Type B pancreatic cell (in vitro differentiated cells): ENCODE measurements around the gene MYO5A. TPM values are rescaled to one million over a fixed set of nuclear protein-coding genes. Genes with fewer than 3 reads are reported as not detected.

ENCODE experiments used
- DNase-seq: peaks from one replicate; pipeline ENCODE4 v3.0.0; 2021; ENCODE audit warnings: mixed read lengths; ENCODE audit not compliant: unreplicated experiment; ENCODE audit errors: extremely low spot score
- H3K27ac Mint-ChIP-seq: 2 replicates; pipeline ENCODE4 v1.8.0; 2021; ENCODE audit warnings: mild to moderate bottlenecking, mixed read lengths
- H3K27me3 Mint-ChIP-seq: 2 replicates; pipeline ENCODE4 v1.8.0; 2021; ENCODE audit warnings: mixed read lengths
- H3K36me3 Mint-ChIP-seq: 2 replicates; pipeline ENCODE4 v1.8.0; 2021; ENCODE audit warnings: mixed read lengths
- H3K4me1 Mint-ChIP-seq: one replicate; pipeline ENCODE4 v1.8.0; 2021; ENCODE audit warnings: mixed read lengths; ENCODE audit not compliant: unreplicated experiment
- H3K4me3 Mint-ChIP-seq: 2 replicates; pipeline ENCODE4 v1.8.0; 2021; ENCODE audit warnings: mild to moderate bottlenecking, mixed read lengths
- H3K9me3 Mint-ChIP-seq: 2 replicates; pipeline ENCODE4 v1.8.0; 2021; ENCODE audit warnings: mixed read lengths
- CTCF ChIP-seq: fragments of 200-600 bp; sonication (generic); conservative IDR thresholded peaks from 2 replicates; pipeline ENCODE4 v1.5.0; 2021; ENCODE audit warnings: antibody characterized with exemption, mild to moderate bottlenecking
- total RNA-seq: library from RNA; stranded (reverse); gene quantifications from 2 replicates; pipeline ENCODE4 v1.2.1, GENCODE V29; 2021; ENCODE audit warnings: low replicate concordance

MYO5A gene
- total RNA-seq, 1 donor from 2014 or later = 20.9 TPM

GRCh38 chr15:52368402-52368801 is 160.3 kb downstream of the MYO5A start:
- H3K36me3 Mint-ChIP-seq = peaks cover 11% of the 10 kb centered on the region
- no peak for DNase-seq
- no peak overlapping the region for H3K4me3 Mint-ChIP-seq
- H3K27ac Mint-ChIP-seq = no peak overlapping the region
- no peaks in the 10 kb centered on the region for H3K9me3 Mint-ChIP-seq
- H3K27me3 Mint-ChIP-seq = no peaks in the 10 kb centered on the region
- H3K4me1 Mint-ChIP-seq = peaks cover 5% of the 10 kb centered on the region
- no peak for TF ChIP-seq CTCF

- Mint-ChIP-seq H3K27me3 (no peaks in the 10 kb centered on the region), H3K36me3 (peaks cover 18% of the 10 kb centered on the region)
- no peak for DNase-seq
These were observed 166.2 kb downstream of the MYO5A start for GRCh38 chr15:52362497-52362896.

GRCh38 chr15:52361975-52362494 is 166.6 kb downstream of the MYO5A start:
- Mint-ChIP-seq H3K4me1 (no peaks in the 10 kb centered on the region), H3K27ac (peak overlapping the region; percentile 0), H3K27me3 (no peaks in the 10 kb centered on the region), H3K4me3 (no peak overlapping the region), H3K36me3 (peaks cover 18% of the 10 kb centered on the region), H3K9me3 (no peaks in the 10 kb centered on the region)
- DNase-seq = no peak
- TF ChIP-seq CTCF = no peak

More at GRCh38 chr15:52362497-52362896, 166.2 kb downstream of the MYO5A start:
- Mint-ChIP-seq H3K9me3 (no peaks in the 10 kb centered on the region), H3K4me1 (no peaks in the 10 kb centered on the region), H3K27ac (no peak overlapping the region), H3K4me3 (no peak overlapping the region)
- no peak for TF ChIP-seq CTCF

GRCh38 chr15:52361494-52361893 is 167.2 kb downstream of the MYO5A start:
- Mint-ChIP-seq H3K27me3 (no peaks in the 10 kb centered on the region), H3K27ac (peak overlapping the region; percentile 0), H3K4me3 (no peak overlapping the region), H3K4me1 (no peaks in the 10 kb centered on the region), H3K9me3 (no peaks in the 10 kb centered on the region), H3K36me3 (peaks cover 18% of the 10 kb centered on the region)
- DNase-seq = no peak
- no peak for TF ChIP-seq CTCF

GRCh38 chr15:52360229-52361203 is 168.2 kb downstream of the MYO5A start:
- Mint-ChIP-seq H3K36me3 (peaks cover 18% of the 10 kb centered on the region), H3K4me1 (no peaks in the 10 kb centered on the region), H3K9me3 (no peaks in the 10 kb centered on the region), H3K27ac (no peak overlapping the region), H3K27me3 (no peaks in the 10 kb centered on the region), H3K4me3 (no peak overlapping the region)
- no peak for TF ChIP-seq CTCF
- DNase-seq = no peak
